HG03342 (cell line): ENCODE data around the gene REV1.
"Not testable (repeated sequence)": the region's sequence is repeated elsewhere in the genome, so short reads cannot be mapped to it uniquely, and the experiment has no call there.

Source experiments
- ATAC-seq: cut with Tn5 transposase; IDR thresholded peaks from one replicate; pipeline ENCODE4 v1.9.1; 2021; ENCODE audit warnings: mild to moderate bottlenecking, moderate library complexity; ENCODE audit not compliant: unreplicated experiment

The REV1 gene

GRCh38 chr2:99365661-99366060 lies 124.2 kb downstream of the REV1 start:
- no peak for ATAC-seq

GRCh38 chr2:99356853-99357252 lies 133.0 kb downstream of the REV1 start:
- no peak for ATAC-seq

- not testable (repeated sequence) for ATAC-seq
Observed at GRCh38 chr2:99354825-99355224, 135.0 kb downstream of the REV1 start.

- no peak for ATAC-seq
Observed at GRCh38 chr2:99354070-99354469, 135.7 kb downstream of the REV1 start.
